A549 (cell line): Measurements from ENCODE around the gene RAP1GDS1. TPM values are rescaled to one million over a fixed set of nuclear protein-coding genes. Genes with fewer than 3 reads are reported as not detected.

ENCODE experiments used
- ATAC-seq, 2 experiments: fragments of 200-7000 bp in 1 of 2; fragments of >200 bp in 1 of 2; cut with Nextera tagmentation in 1 of 2; cut with Tn5 transposase in 1 of 2; 3 replicates each; pipeline versions ENCODE4 v1.8.0 to v1.9.1; 2018 to 2020; ENCODE audit warnings: mild to moderate bottlenecking in 1 of 2, moderate library complexity in 1 of 2
- CTCF ChIA-PET: fragments of 300-600 bp; sonication (Branson Sonifier 250); formaldehyde crosslinking; extraction: SDS; loops from one replicate; lab custom pipeline; 2021; ENCODE audit warnings: antibody characterized with exemption, inconsistent platforms; lab: Yijun Ruan, JAX
- POLR2A ChIA-PET: fragments of 350-600 bp; formaldehyde crosslinking; extraction: SDS; loops from one replicate; lab custom pipeline; 2021; ENCODE audit warnings: antibody characterized with exemption, inconsistent platforms; lab: Yijun Ruan, JAX
- DNase-seq, 2 experiments: peaks; one replicate each; pipeline versions ENCODE4 v3.0.0 to v3.0.0-alpha.2; 2011 to 2016; ENCODE audit warnings: low read depth in 1 of 2, low spot score in 1 of 2
- FAIRE-seq: peaks from 2 replicates; lab custom pipeline; 2011; peaks lifted over from hg19 to GRCh38; lab: Jason Lieb, UNC
- H3K27ac ChIP-seq, 2 experiments: fragments of >200 bp; sonication (Bioruptor Twin); formaldehyde crosslinking; 3 replicates each; pipeline ENCODE4 v1.5.1; 2016 to 2017
- H3K4me1 ChIP-seq: fragments of >200 bp; sonication (Bioruptor Twin); formaldehyde crosslinking; 3 replicates; pipeline ENCODE4 v1.6.1; 2016
- H3K4me2 ChIP-seq: fragments of >200 bp; sonication (Bioruptor Twin); formaldehyde crosslinking; 3 replicates; pipeline ENCODE4 v1.6.1; 2016
- H3K4me3 ChIP-seq: fragments of >200 bp; sonication (Bioruptor Twin); formaldehyde crosslinking; 3 replicates; pipeline ENCODE4 v1.5.1; 2016
- H3K9me3 ChIP-seq: fragments of >200 bp; sonication (Bioruptor Twin); formaldehyde crosslinking; 3 replicates; pipeline ENCODE4 v1.6.1; 2016
- BHLHE40 ChIP-seq: IDR thresholded peaks from 2 replicates; pipeline ENCODE4 v1.6.1; 2012; ENCODE audit warnings: low read depth, low read length, inconsistent platforms
- CHD2 ChIP-seq: fragments of 150-350 bp; IDR thresholded peaks from 2 replicates; pipeline ENCODE4 v1.6.1; 2014; ENCODE audit warnings: low read length; ENCODE audit not compliant: partially characterized antibody
- CTCF ChIP-seq: fragments of >200 bp; sonication (Bioruptor Twin); formaldehyde crosslinking; IDR thresholded peaks from 3 replicates; pipeline ENCODE4 v1.5.1; 2016
- EP300 ChIP-seq, 2 experiments: fragments of >200 bp; sonication (Bioruptor Twin); formaldehyde crosslinking; IDR thresholded peaks; 2 replicates in 1 of 2; 3 replicates in 1 of 2; pipeline ENCODE4 v1.6.1; 2016 to 2017
- HDAC2 ChIP-seq: fragments of 200-600 bp; sonication (generic); IDR thresholded peaks from 2 replicates; pipeline ENCODE4 v1.6.1; 2016
- HMGXB4 ChIP-seq: fragments of 250-450 bp; sonication (Bioruptor Pico); IDR thresholded peaks from 2 replicates; pipeline ENCODE4 v1.5.0; 2021; ENCODE audit warnings: mild to moderate bottlenecking, moderate library complexity, borderline replicate concordance
- MAFK ChIP-seq: fragments of 450-650 bp; IDR thresholded peaks from 2 replicates; pipeline ENCODE4 v1.6.1; 2014; ENCODE audit not compliant: partially characterized antibody
- MAZ ChIP-seq: fragments of 150-350 bp; IDR thresholded peaks from 2 replicates; pipeline ENCODE4 v1.6.1; 2014; ENCODE audit warnings: antibody characterized with exemption, low read depth, low read length, borderline replicate concordance
- MYC ChIP-seq: IDR thresholded peaks from 2 replicates; pipeline ENCODE4 v1.6.1; 2012; ENCODE audit warnings: mild to moderate bottlenecking, inconsistent platforms, low read length, improper control_type of control experiment, borderline replicate concordance
- NPAS2 ChIP-seq: fragments of 250-450 bp; sonication (Bioruptor Pico); IDR thresholded peaks from 2 replicates; pipeline ENCODE4 v1.8.0; 2022; ENCODE audit warnings: mild to moderate bottlenecking, moderate library complexity, borderline replicate concordance
- POLR2A ChIP-seq: IDR thresholded peaks from 2 replicates; pipeline ENCODE4 v1.6.1; 2012; ENCODE audit warnings: mild to moderate bottlenecking, low read length
- RCOR1 ChIP-seq: fragments of 150-350 bp; IDR thresholded peaks from 2 replicates; pipeline ENCODE4 v1.6.1; 2014; ENCODE audit warnings: antibody characterized with exemption, low read length, low read depth
- TFCP2L1 ChIP-seq: fragments of 250-450 bp; sonication (Bioruptor Pico); IDR thresholded peaks from 2 replicates; pipeline ENCODE4 v1.5.0; 2021; ENCODE audit warnings: mild to moderate bottlenecking
- WGBS: methylation state at CpG from one replicate; pipeline ENCODE4 v1.1.6; 2017; ENCODE audit errors: missing lambda C conversion rate; 5-methylcytosine and 5-hydroxymethylcytosine counted together
- polyA plus RNA-seq, 4 experiments: library from polyadenylated mRNA; depleted of rRNA in 3 of 4; stranded (reverse); fragments of >200 nt; fragmentation: RNase III in 1 of 4; extraction: RNeasy Plus Mini Kit Qiagen cat#74134 plus additional on column Dnase treatment in 1 of 4; gene quantifications; 2 replicates in 3 of 4; 3 replicates in 1 of 4; pipeline ENCODE4 v1.2.3, GENCODE V29; 2011 to 2017

The RAP1GDS1 gene
- polyA plus RNA-seq, 2 of the 4 experiments (the other 2 are of a cell fraction), result 29.3 to 31.6 TPM

- POLR2A ChIA-PET, result no interaction called here
- no peak for ATAC-seq
- FAIRE-seq, result no peak
- no peak for DNase-seq
- Histone ChIP-seq H3K4me2 (no peak overlapping the region), H3K27ac (no peak overlapping the region), H3K9me3 (no peaks in the 10 kb centered on the region), H3K4me3 (no peak overlapping the region), H3K4me1 (no peaks in the 10 kb centered on the region)
- CTCF ChIA-PET, result no interaction called here
- TF ChIP-seq MAZ (no peak), MYC (no peak), HMGXB4 (CRISPR knock-in tag) (no peak), HDAC2 (no peak), BHLHE40 (no peak), POLR2A (no peak), MAFK (no peak), CTCF (no peak), EP300 (IDR thresholded peaks at IDR 0.05) (no peak), TFCP2L1 (CRISPR knock-in tag) (no peak), NPAS2 (CRISPR knock-in tag) (no peak), CHD2 (no peak), RCOR1 (no peak)
- 79% methylated on average over 4 of the region's 4 CpGs for WGBS
Measured at GRCh38 chr4:98493296-98493695, 232.1 kb downstream of the RAP1GDS1 start.

Other genes with a start within 250 kb of the RAP1GDS1 start
- 0.05 and 0.13 TPM in 2 replicates for gene STPG2, start 117.9 kb upstream of the RAP1GDS1 start, polyA plus RNA-seq (2011; rRNA removed)
- gene STPG2, start 117.9 kb upstream of the RAP1GDS1 start, polyA plus RNA-seq (2017; fragmentation: RNase III; extraction: RNeasy Plus Mini Kit Qiagen cat#74134 plus additional on column Dnase treatment), result not detected in 3 replicates